Omental fat pad (tissue), 4 donors: Measurements from ENCODE around the gene CTNS. TPM values are rescaled to one million over a fixed set of nuclear protein-coding genes. Genes with fewer than 3 reads are reported as not detected.

Experiments
- ATAC-seq: fragments of 150-250 bp; one replicate; pipeline ENCODE4 v1.9.1; 2016; ENCODE audit warnings: mild to moderate bottlenecking, moderate library complexity; ENCODE audit not compliant: low FRiP score
- DNase-seq: peaks from one replicate; pipeline ENCODE4 v3.0.0-alpha.2; 2019; ENCODE audit warnings: low spot score
- CTCF ChIP-seq, 3 donors: fragments of 450-650 bp; IDR thresholded peaks; one replicate each; pipeline ENCODE4 v1.5.1; 2016 to 2017; ENCODE audit warnings: antibody characterized with exemption in 3 of 3, mild to moderate bottlenecking in 3 of 3, moderate library complexity in 2 of 3
- total RNA-seq, 4 donors: library from RNA; depleted of rRNA; stranded (reverse); fragments of >200 nt; gene quantifications; one replicate each; pipeline ENCODE4 v1.1.0, GENCODE V29; 2016

Gene CTNS
- total RNA-seq, 4 donors from 2014 or later, result 18.8 to 29.9 (median 23.1) TPM

DNA sequence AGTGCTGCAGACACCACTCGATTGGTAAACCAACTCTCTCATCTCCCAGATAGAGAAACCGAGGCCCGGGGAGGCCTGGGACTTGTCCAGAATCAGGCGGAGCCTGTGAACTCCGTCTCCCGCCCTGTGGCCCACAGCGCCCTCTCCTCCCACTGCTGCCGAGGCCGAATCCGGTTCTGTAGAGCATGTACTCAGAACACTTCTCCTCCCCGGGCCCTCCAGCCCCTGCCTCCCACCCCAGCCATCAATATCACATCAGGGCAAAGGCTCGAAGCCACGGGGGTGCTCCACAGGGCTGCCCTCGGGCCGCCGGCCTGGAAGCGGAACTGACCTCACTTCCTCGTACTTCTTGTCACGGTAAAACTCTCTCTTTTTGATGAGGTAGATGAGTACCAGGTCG, 45.0 kb downstream of the CTNS start:
- no peak for DNase-seq
- ATAC-seq, result no peak
- no peak for TF ChIP-seq CTCF (IDR thresholded peaks at IDR 0.05)

DNA sequence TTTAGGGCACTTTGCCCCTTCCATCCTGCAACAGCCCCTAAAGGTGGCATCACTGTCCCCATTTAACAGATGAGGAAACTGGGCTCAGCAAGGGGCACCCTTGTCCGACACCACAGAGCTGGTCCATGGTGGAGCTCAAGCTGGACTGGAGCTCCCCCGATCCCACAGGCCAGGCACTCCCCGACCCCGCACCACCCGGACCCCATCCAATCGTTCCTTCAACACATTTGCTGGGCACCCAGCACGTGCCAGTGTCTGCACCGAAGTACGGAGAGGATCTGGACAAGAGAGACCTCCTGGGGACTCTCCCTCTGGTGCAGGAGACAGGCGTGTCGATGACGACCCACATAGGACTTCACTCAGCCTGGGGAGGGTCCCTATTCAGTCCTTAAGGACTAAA, 45.5 kb downstream of the CTNS start:
- no peak for TF ChIP-seq CTCF (IDR thresholded peaks at IDR 0.05)
- ATAC-seq (no peak), DNase-seq (no peak)

DNA sequence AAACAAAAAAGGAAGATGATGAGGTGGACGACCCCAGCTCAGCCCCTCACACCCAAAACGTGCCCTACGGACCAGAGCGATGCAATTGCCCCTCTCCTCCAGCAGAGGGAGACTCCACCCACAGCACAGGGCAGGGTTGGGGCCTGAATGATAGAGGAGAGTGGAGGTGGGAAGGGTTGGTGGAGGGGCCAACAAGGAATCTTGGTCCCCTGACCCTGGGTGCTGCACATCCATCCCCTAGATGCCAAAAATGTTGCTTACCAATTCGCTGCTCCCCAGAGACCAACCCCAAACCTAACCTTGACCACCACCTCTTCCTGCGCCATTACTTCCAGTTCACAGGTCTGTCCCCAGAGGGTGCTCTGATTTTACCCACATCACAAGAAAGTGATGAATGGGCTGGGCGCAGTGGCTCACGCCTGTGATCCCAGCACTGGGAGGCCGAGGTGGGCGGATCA, 46.5 kb downstream of the CTNS start:
- DNase-seq (no peak), ATAC-seq (no peak)
- peak in 1 of 3 donors; percentile 46 for TF ChIP-seq CTCF (IDR thresholded peaks at IDR 0.05)

GRCh38 chr17:3685174-3685573, 48.6 kb downstream of the CTNS start:
- ATAC-seq, result no peak
- no peak for DNase-seq
- no peak for TF ChIP-seq CTCF (IDR thresholded peaks at IDR 0.05)

- no peak for TF ChIP-seq CTCF (IDR thresholded peaks at IDR 0.05)
- no peak for DNase-seq
- no peak for ATAC-seq
These were observed 51.5 kb downstream of the CTNS start for GRCh38 chr17:3688027-3688553.

DNA sequence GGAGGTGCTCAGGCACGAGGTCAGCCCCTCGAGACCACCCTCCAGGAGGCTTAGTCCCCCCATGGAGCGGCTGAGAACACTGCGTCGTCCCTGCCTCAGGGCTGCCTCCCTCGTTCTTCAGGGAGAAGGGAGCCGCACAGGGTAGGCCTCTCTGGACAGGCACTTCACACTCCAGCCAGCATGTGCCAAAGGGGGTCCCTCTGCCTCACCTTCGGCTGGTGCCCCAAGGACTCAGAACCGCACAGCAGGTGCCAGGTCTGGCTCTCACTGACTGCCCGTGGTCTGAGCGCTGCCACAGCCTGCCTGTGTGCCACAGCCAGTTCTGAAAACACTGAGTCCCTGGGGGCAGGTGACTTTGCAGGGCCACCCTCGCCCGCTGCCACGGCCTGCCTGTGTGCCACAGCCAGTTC, 52.3 kb downstream of the CTNS start:
- no peak for ATAC-seq
- no peak for TF ChIP-seq CTCF (IDR thresholded peaks at IDR 0.05)
- no peak for DNase-seq

DNA sequence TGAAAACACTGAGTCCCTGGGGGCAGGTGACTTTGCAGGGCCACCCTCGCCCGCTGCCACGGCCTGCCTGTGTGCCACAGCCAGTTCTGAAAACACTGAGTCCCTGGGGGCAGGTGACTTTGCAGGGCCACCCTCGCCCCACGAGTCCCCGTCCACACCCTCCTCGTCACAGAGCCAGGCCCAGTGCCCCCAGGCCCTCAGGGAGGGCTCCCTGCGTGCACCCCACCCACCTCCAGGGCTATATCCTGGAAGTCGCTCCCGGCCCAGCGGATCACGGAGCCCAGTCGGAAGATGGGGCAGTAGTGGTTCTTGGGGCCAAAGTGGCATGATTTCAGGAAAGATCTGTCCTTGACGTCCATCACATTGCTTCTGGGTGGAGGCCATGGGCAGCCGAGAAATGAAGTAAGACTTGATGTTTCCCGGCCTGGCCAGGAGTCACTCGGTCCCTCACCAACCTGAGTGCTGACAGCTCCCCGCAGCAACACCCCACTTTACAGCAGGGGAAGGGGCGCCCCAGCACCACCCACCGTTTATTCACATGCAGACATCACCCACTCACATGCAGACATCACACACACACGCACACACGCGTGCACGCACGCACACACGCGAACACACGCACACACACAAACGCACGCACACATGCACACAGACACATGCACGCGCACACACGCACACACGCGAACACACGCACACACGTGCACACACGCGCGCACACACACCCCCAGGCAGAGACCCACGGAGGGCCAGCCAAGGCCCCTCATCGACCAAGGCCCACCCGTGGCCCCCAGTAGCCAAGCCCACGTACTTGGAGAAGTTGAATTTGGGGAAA, 52.9 kb downstream of the CTNS start:
- DNase-seq (no peak), ATAC-seq (no peak)
- no peak for TF ChIP-seq CTCF (IDR thresholded peaks at IDR 0.05)
